Measurements from ENCODE around the gene ARHGAP44. TPM values are rescaled to one million over a fixed set of nuclear protein-coding genes. Genes with fewer than 3 reads are reported as not detected.

The ARHGAP44 gene
- total RNA-seq, 5 donors from 2014 or later (not counting 1 experiment from before 2014, with no cell fraction given): 0.15 to 0.39 (median 0.38) TPM; not detected in 2

DNA sequence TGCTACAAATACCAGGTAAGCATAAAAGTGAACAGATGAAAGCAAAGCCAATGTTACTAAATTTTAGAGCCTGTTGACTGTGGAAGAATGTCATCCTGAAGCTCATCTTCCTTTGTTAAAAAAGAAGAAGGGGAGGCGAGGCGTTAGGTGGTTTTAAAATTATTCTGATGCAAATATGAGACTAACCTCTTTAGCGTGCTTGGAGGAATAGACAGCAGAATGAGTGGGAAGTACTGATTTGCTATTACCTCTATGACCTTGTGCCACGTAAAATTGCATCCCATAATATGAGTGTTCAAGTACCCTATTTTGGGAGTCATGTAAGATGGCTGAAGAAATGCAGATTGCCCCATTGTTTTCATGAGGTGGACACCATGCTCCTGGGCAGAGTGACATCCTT, 132.8 kb downstream of the ARHGAP44 start:
- Mint-ChIP-seq H3K9me3 (no peaks in the 10 kb centered on the region), H3K27me3 (no peaks in the 10 kb centered on the region), H3K27ac (no peak overlapping the region), H3K4me1 (no peaks in the 10 kb centered on the region), H3K4me3 (no peak overlapping the region), H3K36me3 (no peaks in the 10 kb centered on the region)
- CTCF ChIA-PET: no interaction called here
- Histone ChIP-seq H3K27ac (ENCODE audit: low read length) (no peak overlapping the region), H3K4me3 (ENCODE audit: control insufficient read depth in 1 of 2, extremely low read depth in 1 of 2, low read length in 1 of 2) (no peak overlapping the region), H3K9me3 (no peaks in the 10 kb centered on the region), H3K4me1 (ENCODE audit: control insufficient read depth in 1 of 2, extremely low read depth in 1 of 2, insufficient read depth in 2 of 2, low read length in 2 of 2) (no peaks in the 10 kb centered on the region), H3K36me3 (ENCODE audit: control insufficient read depth in 2 of 2, extremely low read depth in 1 of 2, insufficient read depth in 1 of 2, low read length in 1 of 2) (no peaks in the 10 kb centered on the region), H3K27me3 (replicated peaks in 1 of 2; ENCODE audit: control insufficient read depth in 2 of 2, extremely low read depth in 1 of 2, insufficient read depth in 2 of 2, low read length in 1 of 2) (no peaks in the 10 kb centered on the region)
- WGBS (ENCODE audit: insufficient coverage): 100% methylated on average over 1 of the region's 4 CpGs
- POLR2A ChIA-PET: no interaction called here
- ATAC-seq (replicated peaks in 1 of 4): no peak
- DNase-seq: no peak

DNA sequence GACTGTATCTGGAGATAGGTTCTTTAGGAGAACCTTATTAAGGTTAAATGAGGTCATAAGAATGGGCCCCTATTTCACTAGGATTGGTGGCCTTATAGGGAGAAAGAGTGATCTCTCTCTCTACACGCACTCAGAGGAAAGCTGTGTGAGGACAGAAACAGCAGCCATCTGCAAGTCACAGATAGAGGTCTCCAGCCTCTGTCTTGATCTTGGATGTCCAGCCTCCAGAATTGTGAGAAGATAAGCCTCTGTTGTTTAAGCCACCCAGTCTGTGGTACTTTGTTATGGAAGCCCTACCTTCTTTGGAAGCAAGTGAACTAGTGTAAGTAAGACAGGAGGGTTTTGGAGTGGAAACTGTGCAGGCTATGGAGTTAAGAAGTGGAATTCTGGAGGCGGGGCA, 135.3 kb downstream of the ARHGAP44 start:
- Histone ChIP-seq H3K9me3 (no peaks in the 10 kb centered on the region), H3K27ac (ENCODE audit: low read length) (no peak overlapping the region), H3K27me3 (replicated peaks in 1 of 2; ENCODE audit: control insufficient read depth in 2 of 2, extremely low read depth in 1 of 2, insufficient read depth in 2 of 2, low read length in 1 of 2) (no peaks in the 10 kb centered on the region), H3K4me1 (ENCODE audit: control insufficient read depth in 1 of 2, extremely low read depth in 1 of 2, insufficient read depth in 2 of 2, low read length in 2 of 2) (no peaks in the 10 kb centered on the region), H3K4me3 (ENCODE audit: control insufficient read depth in 1 of 2, extremely low read depth in 1 of 2, low read length in 1 of 2) (no peak overlapping the region), H3K36me3 (ENCODE audit: control insufficient read depth in 2 of 2, extremely low read depth in 1 of 2, insufficient read depth in 1 of 2, low read length in 1 of 2) (no peaks in the 10 kb centered on the region)
- DNase-seq: no peak
- POLR2A ChIA-PET: no interaction called here
- Mint-ChIP-seq H3K27ac (no peak overlapping the region), H3K4me3 (no peak overlapping the region), H3K27me3 (no peaks in the 10 kb centered on the region), H3K36me3 (no peaks in the 10 kb centered on the region), H3K4me1 (no peaks in the 10 kb centered on the region), H3K9me3 (no peaks in the 10 kb centered on the region)
- WGBS (ENCODE audit: insufficient coverage): no CpG with 5 or more reads among the region's 2 CpGs
- CTCF ChIA-PET: no interaction called here
- no peak for ATAC-seq (replicated peaks in 1 of 4)

DNA sequence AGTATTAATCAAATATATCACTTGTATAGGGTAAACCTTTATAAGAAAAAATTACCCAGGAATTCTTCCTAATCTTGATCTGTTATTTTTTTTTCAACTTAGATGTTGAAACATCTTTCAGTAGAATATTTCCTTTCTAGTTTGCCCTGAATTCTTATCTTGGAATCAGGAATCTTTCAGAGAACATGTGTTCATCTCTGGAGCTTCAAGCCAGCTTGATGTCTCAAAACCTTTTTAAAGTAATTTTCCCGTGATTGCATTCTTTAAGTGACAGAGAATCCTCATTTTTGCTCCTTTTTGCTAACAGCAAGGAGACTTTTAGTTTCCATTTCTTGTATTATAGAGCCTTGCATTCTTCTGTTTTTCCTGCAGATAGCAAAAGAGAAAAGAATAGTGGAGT, 137.7 kb downstream of the ARHGAP44 start:
- no peaks in the 10 kb centered on the region for H3K27me3 ChIP-seq (replicated peaks in 1 of 2; ENCODE audit: control insufficient read depth in 2 of 2, extremely low read depth in 1 of 2, insufficient read depth in 2 of 2, low read length in 1 of 2)

DNA sequence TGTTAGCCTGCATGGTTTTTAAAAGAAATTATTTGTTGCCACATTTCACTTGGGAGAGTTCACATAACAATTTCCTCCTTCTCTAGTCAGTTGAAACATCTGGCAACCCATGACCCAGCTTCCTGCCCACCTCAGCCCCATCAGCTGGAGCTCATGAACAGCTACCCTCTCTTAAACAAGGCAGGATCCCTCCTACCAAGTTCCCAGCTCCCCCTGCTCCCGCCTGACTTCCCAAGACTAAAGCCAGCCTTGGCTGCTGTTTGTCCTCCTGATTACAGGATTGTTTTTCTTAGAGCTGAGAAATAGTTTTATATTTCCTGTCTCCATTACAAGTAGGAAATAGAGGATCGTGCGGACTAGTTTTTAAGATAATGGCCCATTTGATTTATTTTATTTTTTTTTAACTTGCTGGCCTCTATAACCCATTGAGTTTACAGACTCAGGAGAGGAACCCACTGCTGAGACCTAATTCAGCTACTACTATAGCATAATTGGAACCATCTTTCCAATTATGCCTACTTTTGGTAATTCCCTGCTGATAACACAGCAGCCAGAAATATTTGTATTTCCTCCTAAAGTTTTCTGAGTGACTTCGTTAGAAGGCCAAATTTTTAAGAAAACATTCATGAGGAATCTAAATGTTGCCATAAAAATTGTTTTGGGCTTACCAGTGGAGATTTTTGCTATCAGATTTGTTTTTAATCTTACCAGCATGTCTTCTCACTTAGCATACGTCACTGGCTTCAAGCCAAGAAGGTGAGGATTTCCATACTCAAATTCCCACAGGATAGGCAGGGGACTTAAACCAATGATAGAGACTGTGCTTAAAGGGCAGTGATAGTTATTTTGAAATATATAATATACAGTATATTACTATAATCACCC, 138.5 kb downstream of the ARHGAP44 start:
- no peak for DNase-seq
- Mint-ChIP-seq H3K36me3 (no peaks in the 10 kb centered on the region), H3K27me3 (no peaks in the 10 kb centered on the region), H3K4me1 (no peaks in the 10 kb centered on the region), H3K4me3 (no peak overlapping the region), H3K9me3 (no peaks in the 10 kb centered on the region), H3K27ac (no peak overlapping the region)
- Histone ChIP-seq H3K9me3 (no peaks in the 10 kb centered on the region), H3K4me3 (ENCODE audit: control insufficient read depth in 1 of 2, extremely low read depth in 1 of 2, low read length in 1 of 2) (no peak overlapping the region), H3K4me1 (ENCODE audit: control insufficient read depth in 1 of 2, extremely low read depth in 1 of 2, insufficient read depth in 2 of 2, low read length in 2 of 2) (no peaks in the 10 kb centered on the region), H3K27ac (ENCODE audit: low read length) (no peak overlapping the region), H3K36me3 (ENCODE audit: control insufficient read depth in 2 of 2, extremely low read depth in 1 of 2, insufficient read depth in 1 of 2, low read length in 1 of 2) (no peaks in the 10 kb centered on the region), H3K27me3 (replicated peaks in 1 of 2; ENCODE audit: control insufficient read depth in 2 of 2, extremely low read depth in 1 of 2, insufficient read depth in 2 of 2, low read length in 1 of 2) (no peaks in the 10 kb centered on the region)
- no peak for ATAC-seq (replicated peaks in 1 of 4)
- ChIA-PET CTCF (interaction anchor here in 1 of 2 donors (0.6 kb wide), 1 partner anchor 19 kb away, joined by 3 read pairs; no protein-coding TSS in a partner anchor), POLR2A (no interaction called here)
- WGBS (ENCODE audit: insufficient coverage): no CpG with 5 or more reads among the region's 5 CpGs

More for the DNA sequence above, 137.7 kb downstream of the ARHGAP44 start:
- Mint-ChIP-seq H3K4me3 (no peak overlapping the region), H3K36me3 (no peaks in the 10 kb centered on the region), H3K27ac (no peak overlapping the region), H3K9me3 (no peaks in the 10 kb centered on the region), H3K4me1 (no peaks in the 10 kb centered on the region), H3K27me3 (no peaks in the 10 kb centered on the region)
- no peak overlapping the region for H3K27ac ChIP-seq (ENCODE audit: low read length)
- no peaks in the 10 kb centered on the region for H3K4me1 ChIP-seq (ENCODE audit: control insufficient read depth in 1 of 2, extremely low read depth in 1 of 2, insufficient read depth in 2 of 2, low read length in 2 of 2)
- H3K9me3 ChIP-seq: no peaks in the 10 kb centered on the region
- no peak overlapping the region for H3K4me3 ChIP-seq (ENCODE audit: control insufficient read depth in 1 of 2, extremely low read depth in 1 of 2, low read length in 1 of 2)
- WGBS (ENCODE audit: insufficient coverage): no CpG with 5 or more reads among the region's 1 CpG
- POLR2A ChIA-PET: no interaction called here
- CTCF ChIA-PET: no interaction called here
- ATAC-seq (replicated peaks in 1 of 4) (no peak), DNase-seq (no peak)
- H3K36me3 ChIP-seq (ENCODE audit: control insufficient read depth in 2 of 2, extremely low read depth in 1 of 2, insufficient read depth in 1 of 2, low read length in 1 of 2): no peaks in the 10 kb centered on the region

DNA sequence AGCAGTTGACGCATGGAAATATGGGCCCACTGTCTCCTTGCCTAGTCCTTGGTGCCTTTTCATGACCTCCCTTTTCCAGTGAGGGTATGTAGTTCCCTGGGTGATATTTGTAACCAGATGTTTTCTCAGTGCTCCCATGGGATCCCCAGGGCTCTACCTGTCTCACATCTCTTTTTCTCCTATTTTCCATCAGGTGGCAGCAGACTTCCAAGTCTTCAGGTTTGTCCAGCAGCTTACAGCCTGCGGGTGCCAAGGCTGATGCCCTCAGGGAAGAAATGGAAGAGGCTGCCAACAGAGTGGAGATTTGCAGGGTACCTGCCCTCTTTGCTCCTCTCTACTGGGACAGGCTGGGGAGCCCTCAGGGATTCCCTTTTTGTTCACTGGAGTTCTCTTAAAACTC, 139.4 kb downstream of the ARHGAP44 start:
- 88% methylated on average over 1 of the region's 2 CpGs for WGBS (ENCODE audit: insufficient coverage)

DNA sequence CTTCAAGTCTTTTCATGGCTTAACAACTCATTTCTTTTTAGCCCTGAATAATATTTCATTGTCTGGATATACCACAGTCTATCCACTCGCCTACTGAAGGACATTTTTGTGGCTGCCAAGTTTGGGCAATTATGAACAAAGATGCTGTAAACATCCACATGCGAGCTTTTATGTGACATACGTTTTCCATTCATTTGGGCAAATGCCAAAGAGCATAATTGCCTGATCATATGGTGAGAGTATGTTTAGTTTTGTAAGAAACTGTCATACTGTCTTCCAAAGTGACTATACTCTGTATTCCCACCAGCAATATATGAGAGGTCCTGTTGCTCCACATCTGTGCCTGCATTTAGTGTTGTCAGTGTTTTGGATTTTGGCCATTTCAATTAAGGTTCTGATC, 147.2 kb downstream of the ARHGAP44 start:
- no peaks in the 10 kb centered on the region for H3K4me1 ChIP-seq (ENCODE audit: control insufficient read depth in 1 of 2, extremely low read depth in 1 of 2, insufficient read depth in 2 of 2, low read length in 2 of 2)
- no peak overlapping the region for H3K4me3 ChIP-seq (ENCODE audit: control insufficient read depth in 1 of 2, extremely low read depth in 1 of 2, low read length in 1 of 2)
- no peak overlapping the region for H3K27ac ChIP-seq (ENCODE audit: low read length)
- H3K36me3 Mint-ChIP-seq: no peaks in the 10 kb centered on the region
- H3K9me3 ChIP-seq: no peaks in the 10 kb centered on the region
- H3K4me3 Mint-ChIP-seq: no peak overlapping the region
- peaks cover 6 to 7% of the 10 kb centered on the region in 2 donors for H3K27me3 Mint-ChIP-seq
- H3K9me3 Mint-ChIP-seq: peaks cover 0 to 4% (median 0%) of the 10 kb centered on the region in 3 donors
- DNase-seq: no peak
- no CpG with 5 or more reads among the region's 3 CpGs for WGBS (ENCODE audit: insufficient coverage)
- H3K27ac Mint-ChIP-seq: no peak overlapping the region
- H3K4me1 Mint-ChIP-seq: no peaks in the 10 kb centered on the region
- H3K36me3 ChIP-seq (ENCODE audit: control insufficient read depth in 2 of 2, extremely low read depth in 1 of 2, insufficient read depth in 1 of 2, low read length in 1 of 2): no peaks in the 10 kb centered on the region
- POLR2A ChIA-PET: no interaction called here
- CTCF ChIA-PET: no interaction called here
- no peak for ATAC-seq (replicated peaks in 1 of 4)
- peaks cover 0 to 2% of the 10 kb centered on the region in 2 experiments for H3K27me3 ChIP-seq (replicated peaks in 1 of 2; ENCODE audit: control insufficient read depth in 2 of 2, extremely low read depth in 1 of 2, insufficient read depth in 2 of 2, low read length in 1 of 2)

More for the DNA sequence above, 139.4 kb downstream of the ARHGAP44 start:
- Histone ChIP-seq H3K36me3 (ENCODE audit: control insufficient read depth in 2 of 2, extremely low read depth in 1 of 2, insufficient read depth in 1 of 2, low read length in 1 of 2) (no peaks in the 10 kb centered on the region), H3K9me3 (no peaks in the 10 kb centered on the region), H3K27ac (ENCODE audit: low read length) (no peak overlapping the region), H3K4me3 (ENCODE audit: control insufficient read depth in 1 of 2, extremely low read depth in 1 of 2, low read length in 1 of 2) (no peak overlapping the region), H3K27me3 (replicated peaks in 1 of 2; ENCODE audit: control insufficient read depth in 2 of 2, extremely low read depth in 1 of 2, insufficient read depth in 2 of 2, low read length in 1 of 2) (no peaks in the 10 kb centered on the region), H3K4me1 (ENCODE audit: control insufficient read depth in 1 of 2, extremely low read depth in 1 of 2, insufficient read depth in 2 of 2, low read length in 2 of 2) (no peaks in the 10 kb centered on the region)
- H3K36me3 Mint-ChIP-seq: no peaks in the 10 kb centered on the region
- H3K4me1 Mint-ChIP-seq: no peaks in the 10 kb centered on the region
- H3K9me3 Mint-ChIP-seq: no peaks in the 10 kb centered on the region
- ChIA-PET CTCF (interaction anchor here in 1 of 2 donors (0.6 kb wide), 1 partner anchor 10 kb away, joined by 3 read pairs; no protein-coding TSS in a partner anchor), POLR2A (no interaction called here)
- H3K4me3 Mint-ChIP-seq: no peak overlapping the region
- H3K27me3 Mint-ChIP-seq: no peaks in the 10 kb centered on the region
- DNase-seq (no peak), ATAC-seq (replicated peaks in 1 of 4) (no peak)
- no peak overlapping the region for H3K27ac Mint-ChIP-seq
